Measurements from ENCODE around the gene SHQ1. TPM values are rescaled to one million over a fixed set of nuclear protein-coding genes. Genes with fewer than 3 reads are reported as not detected.
A peak's percentile ranks its signal among the peaks of the same experiment; 100 is the strongest.

The SHQ1 gene
- total and polyA plus RNA-seq, 9 of the 15 experiments (the other 6 are each of a cell fraction or from before 2014, with no cell fraction given) = 9.2 to 25.0 (median 14.1) TPM

DNA sequence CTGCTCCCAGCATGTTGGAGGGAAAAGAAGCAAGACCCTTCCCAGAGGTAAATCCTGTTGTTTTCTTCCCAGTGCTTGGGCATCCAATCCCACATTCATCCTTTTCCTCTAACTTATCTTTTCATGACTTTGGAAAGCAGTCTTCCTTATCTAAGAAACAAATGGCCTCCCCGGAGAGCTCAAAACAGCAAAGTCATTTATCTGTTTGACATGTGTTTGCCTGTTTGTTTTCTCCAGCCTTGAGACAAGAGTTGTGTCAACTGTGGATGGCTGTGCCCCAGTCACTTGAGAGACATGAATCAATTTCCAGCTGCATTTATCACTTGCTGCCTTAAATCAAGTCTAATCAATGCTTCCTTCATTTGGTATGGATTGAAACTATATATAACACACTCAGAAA, 103.9 kb downstream of the SHQ1 start (continued):
- TF ChIP-seq, protein P1, sequence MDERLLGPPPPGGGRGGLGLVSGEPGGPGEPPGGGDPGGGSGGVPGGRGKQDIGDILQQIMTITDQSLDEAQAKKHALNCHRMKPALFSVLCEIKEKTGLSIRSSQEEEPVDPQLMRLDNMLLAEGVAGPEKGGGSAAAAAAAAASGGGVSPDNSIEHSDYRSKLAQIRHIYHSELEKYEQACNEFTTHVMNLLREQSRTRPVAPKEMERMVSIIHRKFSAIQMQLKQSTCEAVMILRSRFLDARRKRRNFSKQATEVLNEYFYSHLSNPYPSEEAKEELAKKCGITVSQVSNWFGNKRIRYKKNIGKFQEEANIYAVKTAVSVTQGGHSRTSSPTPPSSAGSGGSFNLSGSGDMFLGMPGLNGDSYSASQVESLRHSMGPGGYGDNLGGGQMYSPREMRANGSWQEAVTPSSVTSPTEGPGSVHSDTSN (CRISPR knock-in tag; IDR thresholded peaks at IDR 0.05; ENCODE audit: low read depth) = no peak
- TF ChIP-seq, protein P1 (tag; conservative IDR thresholded peaks at IDR 0.05; ENCODE audit: low read depth) = peak; percentile 97
- TF ChIP-seq, protein P2, sequence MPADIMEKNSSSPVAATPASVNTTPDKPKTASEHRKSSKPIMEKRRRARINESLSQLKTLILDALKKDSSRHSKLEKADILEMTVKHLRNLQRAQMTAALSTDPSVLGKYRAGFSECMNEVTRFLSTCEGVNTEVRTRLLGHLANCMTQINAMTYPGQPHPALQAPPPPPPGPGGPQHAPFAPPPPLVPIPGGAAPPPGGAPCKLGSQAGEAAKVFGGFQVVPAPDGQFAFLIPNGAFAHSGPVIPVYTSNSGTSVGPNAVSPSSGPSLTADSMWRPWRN (IDR thresholded peaks at IDR 0.05; ENCODE audit: low read depth) = peak; percentile 43; the same call in 1 of the 2 replicates
- TF ChIP-seq TEAD4 (IDR thresholded peaks at IDR 0.05; ENCODE audit: low read length) = peak; percentile 92
- no peak for TF ChIP-seq TEAD4 (CRISPR knock-in tag; IDR thresholded peaks at IDR 0.05; ENCODE audit: borderline replicate concordance)
- no peak for TF ChIP-seq ZNF121 (CRISPR knock-in tag; conservative IDR thresholded peaks at IDR 0.05)
- TF ChIP-seq ZNF174 (CRISPR knock-in tag; IDR thresholded peaks at IDR 0.05) = no peak
- no peak for TF ChIP-seq SPI1 (IDR thresholded peaks at IDR 0.05; ENCODE audit: borderline replicate concordance, low read depth, low read length)
- TF ChIP-seq SOX6 (IDR thresholded peaks at IDR 0.05) = peak; percentile 92
- TF ChIP-seq PRPF4 (IDR thresholded peaks at IDR 0.05; ENCODE audit: insufficient read depth, low read depth, low read length, poor library complexity, severe bottlenecking) = no peak
- TF ChIP-seq CBX3 (IDR thresholded peaks at IDR 0.05; ENCODE audit: borderline replicate concordance in 1 of 2, low read length in 2 of 2) = 0 out of 3 replicates have a peak, but pooled peaks of 1 of the 2 experiments have one; percentile 34
- TF ChIP-seq CCAR2 (IDR thresholded peaks at IDR 0.05; ENCODE audit: low read depth, low read length) = no peak
- TF ChIP-seq ETV1 (tag; conservative IDR thresholded peaks at IDR 0.05; ENCODE audit: low read depth) = peak; percentile 38; the same call in 1 of the 2 replicates
- TF ChIP-seq STAG1 (CRISPR knock-in tag; IDR thresholded peaks at IDR 0.05; ENCODE audit: borderline replicate concordance) = no peak
- TF ChIP-seq CCNT2 (IDR thresholded peaks at IDR 0.05; ENCODE audit: borderline replicate concordance, extremely low read depth, insufficient read length, low read depth, low read length) = peak; percentile 60
- 0 out of 2 replicates have a peak, but pooled peaks have one; percentile 33 for TF ChIP-seq ADNP (tag; IDR thresholded peaks at IDR 0.05)
- TF ChIP-seq, protein P3, sequence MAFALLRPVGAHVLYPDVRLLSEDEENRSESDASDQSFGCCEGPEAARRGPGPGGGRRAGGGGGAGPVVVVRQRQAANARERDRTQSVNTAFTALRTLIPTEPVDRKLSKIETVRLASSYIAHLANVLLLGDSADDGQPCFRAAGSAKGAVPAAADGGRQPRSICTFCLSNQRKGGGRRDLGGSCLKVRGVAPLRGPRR (CRISPR knock-in tag; IDR thresholded peaks at IDR 0.05) = no peak
- TF ChIP-seq RNF2 (IDR thresholded peaks at IDR 0.05) = no peak
- TF ChIP-seq, protein P4, sequence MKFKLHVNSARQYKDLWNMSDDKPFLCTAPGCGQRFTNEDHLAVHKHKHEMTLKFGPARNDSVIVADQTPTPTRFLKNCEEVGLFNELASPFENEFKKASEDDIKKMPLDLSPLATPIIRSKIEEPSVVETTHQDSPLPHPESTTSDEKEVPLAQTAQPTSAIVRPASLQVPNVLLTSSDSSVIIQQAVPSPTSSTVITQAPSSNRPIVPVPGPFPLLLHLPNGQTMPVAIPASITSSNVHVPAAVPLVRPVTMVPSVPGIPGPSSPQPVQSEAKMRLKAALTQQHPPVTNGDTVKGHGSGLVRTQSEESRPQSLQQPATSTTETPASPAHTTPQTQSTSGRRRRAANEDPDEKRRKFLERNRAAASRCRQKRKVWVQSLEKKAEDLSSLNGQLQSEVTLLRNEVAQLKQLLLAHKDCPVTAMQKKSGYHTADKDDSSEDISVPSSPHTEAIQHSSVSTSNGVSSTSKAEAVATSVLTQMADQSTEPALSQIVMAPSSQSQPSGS (CRISPR knock-in tag; IDR thresholded peaks at IDR 0.05) = no peak
- TF ChIP-seq ASH1L (IDR thresholded peaks at IDR 0.05; ENCODE audit: borderline replicate concordance, low read depth, partially characterized antibody) = no peak
- no peak for TF ChIP-seq IRF2 (CRISPR knock-in tag; IDR thresholded peaks at IDR 0.05)
- TF ChIP-seq, protein P5, sequence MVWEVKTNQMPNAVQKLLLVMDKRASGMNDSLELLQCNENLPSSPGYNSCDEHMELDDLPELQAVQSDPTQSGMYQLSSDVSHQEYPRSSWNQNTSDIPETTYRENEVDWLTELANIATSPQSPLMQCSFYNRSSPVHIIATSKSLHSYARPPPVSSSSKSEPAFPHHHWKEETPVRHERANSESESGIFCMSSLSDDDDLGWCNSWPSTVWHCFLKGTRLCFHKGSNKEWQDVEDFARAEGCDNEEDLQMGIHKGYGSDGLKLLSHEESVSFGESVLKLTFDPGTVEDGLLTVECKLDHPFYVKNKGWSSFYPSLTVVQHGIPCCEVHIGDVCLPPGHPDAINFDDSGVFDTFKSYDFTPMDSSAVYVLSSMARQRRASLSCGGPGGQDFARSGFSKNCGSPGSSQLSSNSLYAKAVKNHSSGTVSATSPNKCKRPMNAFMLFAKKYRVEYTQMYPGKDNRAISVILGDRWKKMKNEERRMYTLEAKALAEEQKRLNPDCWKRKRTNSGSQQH (CRISPR knock-in tag; IDR thresholded peaks at IDR 0.05) = no peak
- TF ChIP-seq HEY1 (CRISPR knock-in tag; IDR thresholded peaks at IDR 0.05; ENCODE audit: borderline replicate concordance) = no peak
- TF ChIP-seq ZNF561 (CRISPR knock-in tag; conservative IDR thresholded peaks at IDR 0.05) = no peak
